Measurements from ENCODE around the gene C18orf32. TPM values are rescaled to one million over a fixed set of nuclear protein-coding genes. Genes with fewer than 3 reads are reported as not detected.

C18orf32 gene
- total RNA-seq, 2 experiments from 2014 or later = 14.9 to 20.9 TPM

DNA sequence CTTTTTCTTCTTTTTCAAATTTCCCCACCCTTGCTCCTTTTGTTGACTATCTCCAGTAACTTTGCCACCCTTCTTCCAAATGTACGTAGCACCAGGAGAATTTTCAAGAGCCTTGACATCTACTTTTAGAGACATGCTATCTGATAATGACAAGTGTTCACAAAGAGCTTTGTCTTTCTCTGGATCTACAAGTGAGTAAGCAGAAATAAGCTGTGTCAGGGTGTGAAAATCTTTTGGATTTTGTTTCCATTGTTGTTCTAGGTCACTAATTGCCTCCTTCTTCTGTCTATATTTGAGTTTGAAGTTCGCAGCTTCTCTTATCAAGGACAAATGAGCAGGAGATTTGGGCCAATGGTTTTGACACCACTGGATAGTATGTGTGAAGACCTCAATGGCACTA lies 8.4 kb upstream of the C18orf32 start:
- Mint-ChIP-seq H3K27me3 (ENCODE audit: low read depth) (peaks cover 9% of the 10 kb centered on the region), H3K9me3 (ENCODE audit: insufficient read depth) (no peaks in the 10 kb centered on the region), H3K27ac (no peak overlapping the region), H3K36me3 (ENCODE audit: low read depth) (peaks cover 18% of the 10 kb centered on the region), H3K4me3 (no peak overlapping the region), H3K4me1 (ENCODE audit: low read depth) (peaks cover 16% of the 10 kb centered on the region)
- DNase-seq = no peak
- ChIA-PET POLR2A (interaction anchor here (0.5 to 1.3 kb wide), 2 partner anchors 9 to 543 kb away, joined by 4 read pairs; partner anchors contain the start of gene C18orf32), CTCF (interaction anchor here (2.0 to 3.9 kb wide), 2 partner anchors 15 to 365 kb away, joined by 5 to 13 read pairs; no protein-coding TSS in a partner anchor)
- ATAC-seq = no peak

DNA sequence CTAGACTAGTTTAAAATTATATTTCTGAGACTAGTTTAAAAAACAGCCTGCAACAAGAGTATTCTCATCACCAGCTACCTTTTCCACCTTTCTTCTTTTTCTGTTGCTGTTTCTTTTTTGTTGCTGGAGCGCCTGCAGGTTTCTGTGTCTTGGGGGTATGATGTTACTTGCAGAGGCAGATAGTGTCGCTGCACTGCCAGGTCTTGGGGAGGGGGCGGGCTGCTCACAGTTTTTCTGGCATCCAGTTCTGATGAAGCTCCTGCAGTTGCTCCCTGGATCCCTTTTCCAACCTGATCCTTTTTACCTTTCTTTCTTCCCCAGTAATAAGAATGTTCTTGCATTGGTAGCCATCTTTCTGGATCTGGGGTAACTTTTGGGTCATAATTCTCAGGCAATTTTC lies 8.0 kb upstream of the C18orf32 start:
- ATAC-seq (no peak), DNase-seq (no peak)
- no peaks in the 10 kb centered on the region for H3K9me3 Mint-ChIP-seq (ENCODE audit: insufficient read depth)
- no peak overlapping the region for H3K27ac Mint-ChIP-seq
- no peak overlapping the region for H3K4me3 Mint-ChIP-seq
- CTCF ChIA-PET = interaction anchor here (2.0 to 3.9 kb wide), 2 partner anchors 15 to 365 kb away, joined by 5 to 13 read pairs; no protein-coding TSS in a partner anchor
- H3K4me1 Mint-ChIP-seq (ENCODE audit: low read depth) = peaks cover 20% of the 10 kb centered on the region
- POLR2A ChIA-PET = interaction anchor here (0.5 to 1.3 kb wide), 2 partner anchors 8 to 543 kb away, joined by 4 read pairs; partner anchors contain the start of gene C18orf32
- peaks cover 7% of the 10 kb centered on the region for H3K27me3 Mint-ChIP-seq (ENCODE audit: low read depth)
- peaks cover 22% of the 10 kb centered on the region for H3K36me3 Mint-ChIP-seq (ENCODE audit: low read depth)

DNA sequence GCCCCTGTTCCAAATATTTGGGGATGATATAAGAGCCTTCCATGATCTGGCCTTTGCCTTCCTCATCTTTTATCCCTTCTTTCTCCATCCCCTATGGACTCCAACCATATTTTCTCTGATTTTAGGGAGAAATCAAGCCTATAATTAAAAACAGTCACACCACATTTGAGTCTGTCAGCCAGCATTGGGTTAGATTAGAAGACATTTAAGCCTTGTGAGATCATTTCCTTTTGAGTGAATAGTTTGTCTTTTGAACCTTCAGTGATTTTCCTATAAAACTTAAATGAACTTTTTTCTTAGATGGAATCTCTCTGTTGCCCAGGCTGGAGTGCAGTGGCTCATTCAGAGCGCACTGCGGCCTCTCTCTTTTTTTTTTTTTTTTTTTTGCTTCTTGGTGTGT lies 7.6 kb upstream of the C18orf32 start:
- no peak for ATAC-seq
- Mint-ChIP-seq H3K4me1 (ENCODE audit: low read depth) (peaks cover 24% of the 10 kb centered on the region), H3K4me3 (no peak overlapping the region), H3K27ac (no peak overlapping the region), H3K27me3 (ENCODE audit: low read depth) (peaks cover 6% of the 10 kb centered on the region), H3K36me3 (ENCODE audit: low read depth) (peaks cover 26% of the 10 kb centered on the region), H3K9me3 (ENCODE audit: insufficient read depth) (no peaks in the 10 kb centered on the region)
- ChIA-PET POLR2A (no interaction called here), CTCF (interaction anchor here (3.9 kb wide), 1 partner anchor 16 kb away, joined by 13 read pairs; no protein-coding TSS in a partner anchor)
- no peak for DNase-seq

DNA sequence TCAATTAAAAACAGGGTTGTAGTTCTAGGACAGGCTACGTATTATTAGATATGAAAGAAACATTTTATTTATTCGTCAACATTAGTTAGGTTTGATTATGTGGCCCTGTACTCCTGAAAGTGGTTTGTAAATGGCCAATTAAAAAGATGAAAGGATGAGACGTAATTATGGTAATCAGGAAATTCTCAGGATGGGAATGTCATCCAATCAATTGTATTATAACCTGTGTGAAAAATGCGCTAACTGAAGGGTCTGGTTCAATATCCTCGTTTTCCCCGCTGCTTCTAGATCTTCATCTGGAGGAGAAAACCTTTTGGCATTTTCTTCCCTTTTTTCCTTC lies 5.6 kb upstream of the C18orf32 start:
- POLR2A ChIA-PET = no interaction called here
- no peak overlapping the region for H3K27ac Mint-ChIP-seq
- ATAC-seq = no peak
- DNase-seq = no peak
- H3K9me3 Mint-ChIP-seq (ENCODE audit: insufficient read depth) = no peaks in the 10 kb centered on the region
- CTCF ChIA-PET = no interaction called here
- H3K4me3 Mint-ChIP-seq = peak overlapping the region; percentile 100
- peaks cover 46% of the 10 kb centered on the region for H3K36me3 Mint-ChIP-seq (ENCODE audit: low read depth)
- peaks cover 42% of the 10 kb centered on the region for H3K4me1 Mint-ChIP-seq (ENCODE audit: low read depth)
- peaks cover 3% of the 10 kb centered on the region for H3K27me3 Mint-ChIP-seq (ENCODE audit: low read depth)

DNA sequence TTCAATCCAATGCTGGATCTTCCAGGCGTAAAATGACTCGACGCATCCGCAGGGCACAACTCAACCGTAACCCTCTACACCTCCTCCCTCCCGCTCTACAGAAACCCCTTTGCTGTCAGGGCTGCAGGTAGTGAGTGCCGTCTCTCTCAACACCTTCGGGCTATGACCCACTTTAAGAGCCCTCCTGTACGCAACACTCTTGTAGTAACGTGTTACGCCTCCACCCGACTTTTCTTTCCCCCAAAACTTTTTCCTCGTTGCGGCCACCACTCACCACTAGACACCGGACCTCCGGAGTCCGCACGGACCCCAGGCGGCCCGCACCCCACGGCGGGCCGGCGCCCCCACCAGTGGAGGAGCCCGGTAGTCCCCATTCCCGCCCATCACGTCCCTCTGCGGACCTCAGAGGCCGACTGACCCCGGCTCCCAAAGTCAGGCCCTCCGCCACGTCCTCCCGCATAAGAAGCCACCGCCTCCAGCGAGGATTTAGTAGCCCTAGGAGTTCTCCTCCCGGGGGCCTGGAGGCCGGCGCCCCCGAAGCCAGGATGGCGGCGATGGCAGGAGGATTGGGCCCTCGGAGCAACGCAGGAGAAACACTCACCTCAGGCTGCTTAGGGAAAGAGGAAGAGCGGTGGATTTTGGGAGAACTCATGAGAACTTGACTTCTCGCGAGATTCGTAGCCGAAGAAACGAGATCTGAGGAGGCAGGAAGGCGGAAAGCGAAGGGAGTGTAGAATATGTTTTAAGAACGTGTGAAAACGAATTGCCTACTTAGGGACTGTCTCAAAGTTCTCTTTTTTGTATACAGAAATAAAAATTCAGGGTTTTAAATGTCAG lies 5.0 kb upstream of the C18orf32 start, which contains the start of gene RPL17:
Gene RPL17 (minus strand): TSS at position 609 of the 837 bp plus-strand sequence.
- Mint-ChIP-seq H3K36me3 (ENCODE audit: low read depth) (peaks cover 52% of the 10 kb centered on the region), H3K27ac (peak within 1 kb of the TSS; percentile 99), H3K4me1 (ENCODE audit: low read depth) (peaks cover 48% of the 10 kb centered on the region), H3K4me3 (peak within 1 kb of the TSS; percentile 100), H3K9me3 (ENCODE audit: insufficient read depth) (no peaks in the 10 kb centered on the region), H3K27me3 (ENCODE audit: low read depth) (peaks cover 3% of the 10 kb centered on the region)
- peak; percentile 93 for DNase-seq
- ChIA-PET POLR2A (no interaction called here), CTCF (no interaction called here)
- ATAC-seq = peak; percentile 80

DNA sequence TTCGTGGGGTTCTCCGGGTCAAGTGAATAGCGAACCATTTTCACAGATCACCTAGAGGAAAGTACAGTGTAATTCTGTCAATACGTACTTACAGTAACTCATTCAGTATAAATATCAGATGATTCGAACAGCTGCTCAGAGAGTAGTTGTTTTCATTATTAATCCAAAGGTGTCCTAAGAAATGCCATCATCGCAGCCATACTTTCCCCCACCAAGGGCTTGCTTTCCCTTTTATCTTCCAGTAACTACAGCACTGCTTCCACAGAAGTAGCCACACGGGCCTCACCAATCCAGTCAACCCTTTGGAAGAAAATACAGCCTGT lies 4.5 kb upstream of the C18orf32 start:
- peaks cover 3% of the 10 kb centered on the region for H3K27me3 Mint-ChIP-seq (ENCODE audit: low read depth)
- peak overlapping the region; percentile 100 for H3K4me3 Mint-ChIP-seq
- H3K9me3 Mint-ChIP-seq (ENCODE audit: insufficient read depth) = no peaks in the 10 kb centered on the region
- H3K36me3 Mint-ChIP-seq (ENCODE audit: low read depth) = peaks cover 55% of the 10 kb centered on the region
- ChIA-PET POLR2A (no interaction called here), CTCF (no interaction called here)
- ATAC-seq (no peak), DNase-seq (no peak)
- H3K4me1 Mint-ChIP-seq (ENCODE audit: low read depth) = peaks cover 49% of the 10 kb centered on the region
- peak overlapping the region; percentile 99 for H3K27ac Mint-ChIP-seq

DNA sequence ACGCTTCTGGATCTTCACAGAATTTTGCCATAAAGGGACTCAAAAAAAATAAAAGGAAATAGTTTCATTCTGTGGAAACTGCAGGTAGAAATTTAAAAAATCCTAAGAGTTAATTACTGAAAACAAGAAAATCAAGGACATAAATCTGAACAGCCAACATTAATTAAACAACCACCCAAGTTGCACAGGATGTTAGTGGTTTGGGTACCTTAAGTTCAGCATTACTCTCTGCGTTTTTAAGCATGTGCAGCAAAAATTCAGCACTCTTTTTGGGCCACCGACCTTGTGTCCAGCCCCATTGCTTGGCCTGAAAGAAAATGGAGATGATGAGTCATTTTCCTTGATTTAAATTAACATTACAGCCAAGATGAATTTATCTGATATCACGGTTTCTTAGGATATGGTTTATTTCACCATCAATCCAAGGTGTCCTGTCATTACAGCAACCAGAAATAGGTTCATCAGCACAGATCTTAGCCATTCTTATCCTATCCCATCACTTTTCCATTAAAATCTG lies 3.3 kb upstream of the C18orf32 start:
- H3K36me3 Mint-ChIP-seq (ENCODE audit: low read depth) = peaks cover 59% of the 10 kb centered on the region
- ATAC-seq (no peak), DNase-seq (no peak)
- peak overlapping the region; percentile 99 for H3K27ac Mint-ChIP-seq
- H3K9me3 Mint-ChIP-seq (ENCODE audit: insufficient read depth) = no peaks in the 10 kb centered on the region
- peaks cover 55% of the 10 kb centered on the region for H3K4me1 Mint-ChIP-seq (ENCODE audit: low read depth)
- peak overlapping the region; percentile 100 for H3K4me3 Mint-ChIP-seq
- POLR2A ChIA-PET = no interaction called here
- H3K27me3 Mint-ChIP-seq (ENCODE audit: low read depth) = peaks cover 2% of the 10 kb centered on the region
- CTCF ChIA-PET = no interaction called here

DNA sequence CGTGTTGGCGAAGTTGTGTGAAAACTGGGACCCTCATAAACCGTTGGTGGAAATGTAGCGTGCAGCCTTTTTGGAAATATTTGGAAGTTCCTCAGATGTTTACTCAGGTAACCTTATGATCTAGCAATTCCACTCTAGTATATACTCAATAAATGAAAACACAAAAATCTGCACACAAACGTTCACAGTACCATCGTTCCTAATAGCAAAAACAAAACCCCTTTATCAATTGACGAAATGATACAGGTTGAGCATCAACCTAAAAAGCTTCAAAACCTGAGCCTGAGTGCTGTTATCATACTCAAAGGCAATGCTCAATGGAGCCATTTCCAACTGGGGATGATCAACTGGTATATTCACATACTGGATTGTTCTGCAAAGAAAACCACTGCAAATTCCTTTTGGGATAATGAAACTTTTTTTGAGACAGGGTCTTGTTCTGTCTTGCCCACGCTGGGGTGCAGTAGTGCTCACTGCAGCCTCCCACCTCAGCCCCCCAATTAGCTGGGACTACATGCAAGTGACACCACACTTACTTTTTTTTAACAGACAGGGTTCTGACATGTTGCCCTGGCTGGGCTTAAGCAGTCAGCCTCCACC lies 777 bp upstream of the C18orf32 start:
- ChIA-PET POLR2A (interaction anchor here (0.7 to 1.8 kb wide), 7 partner anchors 8 to 1615 kb away, joined by 3 to 14 read pairs (median 4); partner anchors contain the start of gene DYM), CTCF (interaction anchor here (0.8 to 1.3 kb wide), 2 partner anchors 10 to 165 kb away, joined by 3 read pairs; no protein-coding TSS in a partner anchor)
- H3K27me3 Mint-ChIP-seq (ENCODE audit: low read depth) = no peaks in the 10 kb centered on the region
- no peaks in the 10 kb centered on the region for H3K9me3 Mint-ChIP-seq (ENCODE audit: insufficient read depth)
- ATAC-seq (no peak), DNase-seq (no peak)
- H3K4me3 Mint-ChIP-seq = peak overlapping the region; percentile 87
- peaks cover 69% of the 10 kb centered on the region for H3K36me3 Mint-ChIP-seq (ENCODE audit: low read depth)
- H3K4me1 Mint-ChIP-seq (ENCODE audit: low read depth) = peaks cover 62% of the 10 kb centered on the region
- H3K27ac Mint-ChIP-seq = peak overlapping the region; percentile 93

DNA sequence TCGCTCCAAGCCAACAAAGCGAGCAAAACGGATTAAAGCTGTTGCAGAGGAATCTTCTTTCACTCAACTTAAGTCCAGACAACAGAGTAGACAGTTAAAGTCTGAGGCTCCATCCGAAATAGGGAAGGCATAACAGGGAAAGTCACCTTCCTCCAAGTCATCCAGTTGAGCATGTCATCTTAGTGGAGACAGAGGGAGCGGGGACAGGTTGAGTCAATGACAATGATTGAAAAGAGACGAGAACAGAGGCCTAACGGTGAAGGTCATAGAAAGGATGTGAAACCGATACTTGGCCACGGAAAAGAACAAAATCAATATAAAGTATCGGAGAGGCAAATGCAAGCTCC lies 455 bp downstream of the C18orf32 start:
- H3K36me3 Mint-ChIP-seq (ENCODE audit: low read depth) = peaks cover 67% of the 10 kb centered on the region
- H3K27me3 Mint-ChIP-seq (ENCODE audit: low read depth) = no peaks in the 10 kb centered on the region
- CTCF ChIA-PET = interaction anchor here (1.1 to 2.1 kb wide), 5 partner anchors 11 to 810 kb away, joined by 3 to 8 read pairs (median 4); partner anchors contain the start of gene DYM
- peak overlapping the region; percentile 93 for H3K27ac Mint-ChIP-seq
- peaks cover 58% of the 10 kb centered on the region for H3K4me1 Mint-ChIP-seq (ENCODE audit: low read depth)
- DNase-seq (no peak), ATAC-seq (peak; percentile 11)
- H3K4me3 Mint-ChIP-seq = peak overlapping the region; percentile 87
- POLR2A ChIA-PET = interaction anchor here (0.6 to 1.8 kb wide), 6 partner anchors 9 to 333 kb away, joined by 3 to 14 read pairs (median 4); partner anchors contain the start of gene DYM
- no peaks in the 10 kb centered on the region for H3K9me3 Mint-ChIP-seq (ENCODE audit: insufficient read depth)

DNA sequence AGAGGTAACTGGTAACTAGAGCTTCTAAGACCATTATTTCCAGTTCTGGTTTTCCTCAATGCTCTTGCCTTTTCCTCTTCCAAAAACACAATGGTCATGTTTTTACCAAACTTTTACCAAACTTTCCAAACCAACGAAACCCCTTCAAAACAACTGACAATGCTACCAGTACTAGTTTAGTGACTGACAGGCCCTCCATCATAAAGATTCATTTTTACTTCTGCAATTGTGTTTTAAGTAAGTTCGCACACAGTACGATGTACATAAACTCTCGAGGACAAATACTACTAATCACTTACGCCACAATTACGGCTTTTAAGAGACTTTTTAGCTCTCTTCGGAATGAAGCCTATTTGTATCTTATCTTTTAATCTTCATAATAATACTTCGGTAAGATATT lies 900 bp downstream of the C18orf32 start:
- POLR2A ChIA-PET = interaction anchor here (1.0 to 1.8 kb wide), 5 partner anchors 10 to 334 kb away, joined by 3 to 14 read pairs (median 4); no protein-coding TSS in a partner anchor
- Mint-ChIP-seq H3K4me1 (ENCODE audit: low read depth) (peaks cover 55% of the 10 kb centered on the region), H3K4me3 (peak overlapping the region; percentile 87), H3K36me3 (ENCODE audit: low read depth) (peaks cover 64% of the 10 kb centered on the region), H3K9me3 (ENCODE audit: insufficient read depth) (no peaks in the 10 kb centered on the region), H3K27ac (peak overlapping the region; percentile 93), H3K27me3 (ENCODE audit: low read depth) (no peaks in the 10 kb centered on the region)
- ATAC-seq (no peak), DNase-seq (no peak)
- CTCF ChIA-PET = interaction anchor here (1.1 to 2.1 kb wide), 5 partner anchors 11 to 809 kb away, joined by 3 to 8 read pairs (median 4); partner anchors contain the start of gene DYM

DNA sequence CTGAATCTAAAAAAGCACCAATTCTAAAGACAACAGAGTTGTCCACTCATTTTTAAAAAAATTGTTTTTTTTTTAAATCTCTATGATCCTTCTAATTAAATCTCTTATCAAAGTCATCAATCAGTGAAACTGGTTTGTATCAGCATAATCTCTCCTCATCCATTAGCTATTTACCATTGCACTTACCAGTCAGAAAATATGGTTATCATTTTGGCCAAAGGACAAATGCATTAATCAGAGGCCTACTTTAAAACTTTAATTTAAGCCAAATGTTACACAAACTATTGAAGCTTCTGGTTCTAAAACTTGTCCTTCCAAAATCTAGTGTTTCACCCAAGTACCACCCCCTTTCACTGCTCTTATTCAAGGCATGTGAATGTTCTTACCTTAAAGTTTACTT lies 3.8 kb downstream of the C18orf32 start:
- Mint-ChIP-seq H3K9me3 (ENCODE audit: insufficient read depth) (no peaks in the 10 kb centered on the region), H3K36me3 (ENCODE audit: low read depth) (peaks cover 50% of the 10 kb centered on the region), H3K27ac (no peak overlapping the region), H3K27me3 (ENCODE audit: low read depth) (no peaks in the 10 kb centered on the region), H3K4me1 (ENCODE audit: low read depth) (peaks cover 29% of the 10 kb centered on the region), H3K4me3 (no peak overlapping the region)
- POLR2A ChIA-PET = interaction anchor here (1.1 to 1.3 kb wide), 2 partner anchors 22 to 24 kb away, joined by 3 read pairs; partner anchors contain the start of gene DYM
- DNase-seq (no peak), ATAC-seq (no peak)
- CTCF ChIA-PET = no interaction called here

DNA sequence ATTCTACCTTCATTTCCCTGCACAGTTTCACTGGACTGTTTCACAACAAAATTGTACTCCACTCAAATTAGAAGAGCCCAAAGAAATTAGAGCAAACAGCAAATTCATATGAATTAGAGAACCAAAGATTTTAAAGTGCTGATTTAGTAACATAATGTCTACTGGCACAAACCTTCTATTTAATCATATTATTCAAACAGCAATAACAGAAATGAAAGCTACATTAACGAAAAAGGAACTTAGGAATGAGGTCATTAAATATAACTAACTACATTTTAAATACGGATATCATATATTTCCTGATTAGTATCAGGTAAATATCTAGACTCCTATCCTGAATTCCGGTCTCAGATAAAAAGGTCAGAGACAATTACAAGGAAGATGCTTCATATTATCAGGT lies 5.1 kb downstream of the C18orf32 start:
- no peak for DNase-seq
- Mint-ChIP-seq H3K9me3 (ENCODE audit: insufficient read depth) (no peaks in the 10 kb centered on the region), H3K27ac (no peak overlapping the region), H3K4me3 (no peak overlapping the region), H3K4me1 (ENCODE audit: low read depth) (peaks cover 18% of the 10 kb centered on the region), H3K27me3 (ENCODE audit: low read depth) (no peaks in the 10 kb centered on the region), H3K36me3 (ENCODE audit: low read depth) (peaks cover 39% of the 10 kb centered on the region)
- CTCF ChIA-PET = no interaction called here
- no peak for ATAC-seq
- POLR2A ChIA-PET = no interaction called here

Measured in activated CD8-positive, alpha-beta T cell treated with anti-CD3 and anti-CD28 coated beads, Interleukin-2, amount 10 ng/mL, durations not matched to agents 7 days and 5 days (primary cell).